Stimulated activated CD4-positive, alpha-beta T cell treated with anti-CD3 and anti-CD28 coated beads, Interleukin-1b, Interleukin-23, amount 100 ng/mL, for 4 hours (primary cell): ENCODE data around the gene ZNF653.

Experiments used
- DNase-seq, 2 donors: peaks; one replicate each; pipeline ENCODE4 v3.0.0-alpha.2; 2020; ENCODE audit warnings: low read depth in 2 of 2

ZNF653 gene, protein sequence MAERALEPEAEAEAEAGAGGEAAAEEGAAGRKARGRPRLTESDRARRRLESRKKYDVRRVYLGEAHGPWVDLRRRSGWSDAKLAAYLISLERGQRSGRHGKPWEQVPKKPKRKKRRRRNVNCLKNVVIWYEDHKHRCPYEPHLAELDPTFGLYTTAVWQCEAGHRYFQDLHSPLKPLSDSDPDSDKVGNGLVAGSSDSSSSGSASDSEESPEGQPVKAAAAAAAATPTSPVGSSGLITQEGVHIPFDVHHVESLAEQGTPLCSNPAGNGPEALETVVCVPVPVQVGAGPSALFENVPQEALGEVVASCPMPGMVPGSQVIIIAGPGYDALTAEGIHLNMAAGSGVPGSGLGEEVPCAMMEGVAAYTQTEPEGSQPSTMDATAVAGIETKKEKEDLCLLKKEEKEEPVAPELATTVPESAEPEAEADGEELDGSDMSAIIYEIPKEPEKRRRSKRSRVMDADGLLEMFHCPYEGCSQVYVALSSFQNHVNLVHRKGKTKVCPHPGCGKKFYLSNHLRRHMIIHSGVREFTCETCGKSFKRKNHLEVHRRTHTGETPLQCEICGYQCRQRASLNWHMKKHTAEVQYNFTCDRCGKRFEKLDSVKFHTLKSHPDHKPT

DNA sequence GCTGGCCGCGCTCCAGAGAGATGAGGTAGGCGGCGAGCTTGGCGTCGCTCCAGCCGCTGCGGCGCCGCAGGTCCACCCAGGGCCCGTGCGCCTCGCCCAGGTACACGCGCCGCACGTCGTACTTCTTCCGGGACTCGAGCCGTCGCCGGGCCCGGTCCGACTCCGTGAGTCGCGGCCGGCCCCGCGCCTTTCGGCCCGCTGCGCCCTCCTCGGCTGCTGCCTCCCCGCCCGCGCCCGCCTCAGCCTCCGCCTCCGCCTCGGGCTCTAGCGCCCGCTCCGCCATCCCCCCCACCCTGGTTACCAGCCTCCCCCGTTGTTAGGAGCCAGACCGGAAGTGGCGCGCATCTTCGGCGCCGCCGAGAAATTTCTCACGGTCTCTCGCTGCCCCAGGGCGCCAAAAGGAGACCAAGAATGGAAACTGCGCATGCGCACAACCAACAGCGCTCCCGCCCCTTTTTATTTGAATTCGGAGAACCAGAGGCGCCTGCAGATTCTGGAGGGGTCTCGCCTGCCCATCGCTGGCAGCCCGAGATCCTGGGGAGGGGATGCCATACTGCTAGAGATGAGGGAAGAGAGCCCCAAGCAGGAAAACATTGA is at the start of gene ZNF653:
ZNF653 (minus strand) TSS at position 336 of the 597 bp plus-strand sequence; CDS start at position 283, 53 bp downstream.
- DNase-seq: peak; percentile 88 to 95

DNA sequence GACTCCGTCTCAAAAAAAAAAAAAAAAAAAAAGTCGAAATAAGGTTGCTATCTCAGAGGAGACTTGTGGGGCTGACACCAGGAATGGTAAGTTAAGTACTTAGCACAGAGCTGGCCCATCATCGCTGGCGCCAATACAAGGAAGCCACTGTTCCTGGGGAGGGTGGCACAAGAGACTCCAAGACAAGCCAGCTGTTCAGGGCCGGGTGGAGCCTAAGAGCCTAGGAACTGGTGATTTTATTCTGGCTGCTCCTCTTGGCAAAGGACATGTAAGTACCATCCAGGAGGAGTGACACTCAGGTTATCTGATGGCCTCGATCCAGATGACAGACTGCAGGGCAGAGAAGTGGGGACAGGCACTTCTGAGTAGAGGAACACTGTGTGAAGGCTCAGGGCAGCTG is 49.6 kb upstream of the ZNF653 start:
- DNase-seq: no peak

DNA sequence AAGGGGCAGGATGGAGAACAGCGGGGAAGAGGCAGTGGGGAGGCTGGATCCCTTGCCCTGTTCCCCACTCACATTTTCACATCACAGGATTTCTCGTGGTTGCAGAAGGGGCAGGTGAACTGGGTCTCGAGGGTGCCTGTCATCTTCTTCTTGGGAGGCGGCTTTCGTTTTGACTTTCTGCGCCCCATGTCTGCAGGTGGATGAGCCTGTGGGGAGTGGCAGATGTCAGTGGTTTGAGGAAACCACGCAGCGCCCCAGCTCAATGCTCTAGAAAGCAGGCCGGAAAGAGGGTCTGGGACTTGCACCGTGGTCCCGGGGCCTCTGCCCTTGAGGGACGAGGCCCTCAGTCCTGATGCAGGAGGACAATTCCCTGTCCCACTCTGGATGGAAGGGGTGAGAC is 48.5 kb upstream of the ZNF653 start:
- DNase-seq: no peak

DNA sequence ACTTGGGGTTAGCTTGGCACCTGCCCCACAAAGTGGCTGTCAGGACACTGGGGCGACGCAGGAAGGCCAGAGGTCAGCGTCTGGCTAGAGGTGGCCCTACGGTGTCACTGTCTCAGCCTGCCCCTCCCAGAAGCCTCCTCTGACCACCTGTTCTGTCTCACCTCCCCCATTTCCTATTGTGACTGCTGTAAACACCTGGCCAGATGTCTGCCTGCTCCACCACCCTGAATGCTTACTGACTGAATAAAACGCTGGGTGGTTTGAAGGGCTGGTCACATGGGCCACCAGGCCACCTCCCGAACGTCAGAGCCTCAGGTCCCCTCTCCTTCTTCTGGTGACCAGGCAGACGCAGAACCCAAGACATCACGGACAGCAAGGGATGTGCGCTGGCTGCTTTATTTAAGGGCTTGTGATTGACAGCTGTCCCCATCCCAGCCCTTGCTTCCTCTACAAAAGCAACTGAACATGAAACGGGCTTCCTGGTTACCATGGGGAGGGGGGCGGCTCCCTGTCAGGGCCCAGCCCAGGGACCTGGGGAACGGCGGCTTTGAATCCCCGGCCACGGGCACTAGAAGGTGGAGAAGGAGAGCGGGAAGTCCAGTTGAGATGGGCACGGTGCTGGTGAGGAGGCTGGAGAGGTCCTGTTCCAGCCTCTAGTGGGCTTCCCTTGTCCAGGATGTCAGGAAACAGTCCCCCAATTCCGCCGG is 47.2 kb upstream of the ZNF653 start:
- no peak for DNase-seq

DNA sequence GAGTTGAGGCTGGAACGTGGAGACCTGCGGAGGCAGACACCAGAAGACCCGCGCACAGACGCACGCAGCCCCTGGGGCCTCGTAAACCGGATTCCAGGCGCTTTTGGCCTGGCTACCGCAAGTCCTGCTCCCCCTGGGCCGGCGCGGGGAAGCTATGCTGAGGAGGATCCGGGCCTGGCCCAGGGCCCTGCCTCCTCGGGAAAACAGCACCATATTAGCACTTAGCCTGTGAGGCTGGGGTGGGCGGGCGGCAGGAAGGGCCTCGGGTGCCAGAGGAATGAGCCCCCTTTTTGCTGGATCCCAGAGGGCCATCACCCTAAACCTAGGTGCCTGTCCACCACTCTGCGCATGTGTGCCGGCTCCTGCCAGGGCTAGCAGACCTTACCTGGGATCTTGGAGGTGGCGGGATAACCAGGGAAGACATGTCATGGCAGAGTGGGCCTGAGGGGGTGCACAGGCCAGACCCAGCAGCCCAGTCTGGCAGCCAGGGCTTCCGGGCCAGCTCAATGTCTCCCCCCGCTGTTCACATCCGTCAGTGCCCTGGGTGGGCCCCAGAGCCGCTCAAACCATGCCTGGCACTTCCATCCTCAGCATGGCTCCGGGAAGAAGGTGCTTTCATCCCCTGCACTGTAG is 46.1 kb upstream of the ZNF653 start:
- DNase-seq: no peak

DNA sequence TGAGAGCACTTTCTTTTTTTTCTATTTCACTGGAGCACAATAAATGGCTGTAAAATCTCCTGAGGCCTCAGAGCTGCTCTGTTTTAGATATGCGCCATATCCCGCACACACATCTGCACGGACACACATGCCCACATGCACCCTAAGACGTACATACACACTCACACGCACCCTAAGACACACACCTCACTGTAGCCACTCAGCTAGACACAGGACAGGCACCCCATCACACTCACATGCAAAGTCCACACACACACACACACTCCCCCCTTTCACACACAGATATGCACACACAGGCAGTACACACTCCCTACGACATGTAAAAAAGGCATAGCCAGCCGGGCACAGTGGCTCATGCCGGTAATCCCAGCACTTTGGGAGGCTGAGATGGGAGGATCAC is 44.6 kb upstream of the ZNF653 start:
- no peak for DNase-seq

DNA sequence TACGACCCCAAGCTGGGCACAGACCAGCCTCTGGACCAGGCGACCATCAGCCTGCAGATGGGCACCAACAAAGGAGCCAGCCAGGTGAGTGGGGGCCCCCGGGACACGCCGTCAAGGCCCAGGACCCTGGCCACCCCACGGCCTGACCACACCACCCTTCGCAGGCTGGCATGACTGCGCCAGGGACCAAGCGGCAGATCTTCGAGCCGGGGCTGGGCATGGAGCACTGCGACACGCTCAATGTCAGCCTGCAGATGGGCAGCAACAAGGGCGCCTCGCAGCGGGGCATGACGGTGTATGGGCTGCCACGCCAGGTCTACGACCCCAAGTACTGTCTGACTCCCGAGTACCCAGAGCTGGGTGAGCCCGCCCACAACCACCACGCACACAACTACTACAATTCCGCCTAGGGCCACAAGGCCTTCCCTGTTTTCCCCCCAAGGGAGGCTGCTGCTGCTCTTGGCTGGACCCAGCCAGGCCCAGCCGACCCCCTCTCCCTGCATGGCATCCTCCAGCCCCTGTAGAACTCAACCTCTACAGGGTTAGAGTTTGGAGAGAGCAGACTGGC is 43.8 kb upstream of the ZNF653 start:
- DNase-seq: no peak

DNA sequence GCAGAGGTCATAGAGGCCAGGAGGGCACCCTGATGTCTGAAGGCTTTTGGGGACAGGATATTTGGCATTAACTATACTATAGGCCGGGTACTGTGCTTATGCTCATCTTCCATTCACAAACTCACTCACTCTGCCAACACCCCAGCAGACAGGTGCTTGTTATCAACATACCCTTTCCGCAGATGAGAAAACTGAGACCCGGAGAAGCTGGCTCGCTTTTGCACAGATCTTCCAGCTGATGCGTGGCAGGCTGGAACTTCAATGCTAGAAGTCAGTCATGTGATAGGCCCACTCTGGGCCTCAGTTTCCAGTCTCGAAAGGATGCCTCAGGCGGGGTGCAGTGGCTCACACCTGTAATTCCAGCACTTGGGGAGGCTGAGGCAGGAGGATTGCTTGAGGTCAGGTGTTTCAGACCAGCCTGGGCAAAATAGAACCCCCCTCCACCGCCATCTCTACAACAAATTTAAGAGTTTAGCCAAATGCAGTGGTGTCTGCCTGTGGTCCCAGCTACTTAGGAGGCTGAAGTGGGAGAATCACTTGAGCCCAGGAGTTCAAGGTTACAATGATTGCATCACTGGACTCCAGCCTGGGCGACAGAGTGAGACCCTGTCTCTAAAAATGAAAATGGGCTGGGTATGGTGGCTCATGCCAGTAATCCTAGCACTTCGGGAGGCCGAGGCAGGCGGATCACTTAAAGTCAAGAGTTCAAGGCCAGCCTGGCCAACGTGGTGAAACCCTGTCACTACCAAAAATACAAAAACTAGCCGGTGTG is 42.5 kb upstream of the ZNF653 start:
- no peak for DNase-seq

DNA sequence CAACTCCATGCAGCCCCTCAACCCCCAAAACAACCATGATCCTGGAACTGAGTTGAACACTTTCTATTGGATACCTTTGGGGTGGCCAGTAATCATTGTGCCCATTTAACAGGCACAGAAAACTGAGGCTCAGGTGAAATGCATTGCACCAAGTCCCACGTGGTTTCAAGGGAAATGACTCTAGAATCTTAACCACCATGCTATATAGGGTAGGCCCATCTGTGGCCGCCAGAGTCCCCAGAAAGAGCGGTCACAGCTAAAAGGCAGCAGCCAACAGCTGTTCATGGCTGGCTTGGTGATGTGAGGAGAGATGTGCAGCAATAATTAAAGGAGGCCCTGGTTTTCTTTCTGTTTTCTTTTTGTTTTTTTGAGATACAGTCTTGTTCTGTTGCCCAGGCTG is 35.6 kb upstream of the ZNF653 start:
- DNase-seq: no peak

DNA sequence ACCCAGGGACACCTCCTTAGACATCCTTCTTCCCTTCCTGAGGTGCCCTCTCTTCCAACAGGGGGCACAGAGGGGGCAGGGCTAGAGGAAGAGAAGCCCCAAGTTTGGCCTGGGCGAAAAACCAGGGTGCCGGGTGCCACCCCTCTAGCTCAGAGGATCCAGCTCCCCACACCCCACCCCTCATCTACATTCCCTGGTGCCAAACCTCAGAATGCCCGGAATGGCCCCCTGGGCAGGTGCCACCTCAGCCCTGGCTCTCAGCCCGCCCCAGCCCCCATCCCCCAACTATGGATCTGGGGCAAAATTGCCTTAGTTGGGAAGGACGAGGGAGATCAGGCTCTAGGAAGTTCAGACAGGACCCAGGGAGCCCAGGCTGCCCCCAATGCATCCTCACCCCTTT is 35.0 kb upstream of the ZNF653 start:
- no peak for DNase-seq

DNA sequence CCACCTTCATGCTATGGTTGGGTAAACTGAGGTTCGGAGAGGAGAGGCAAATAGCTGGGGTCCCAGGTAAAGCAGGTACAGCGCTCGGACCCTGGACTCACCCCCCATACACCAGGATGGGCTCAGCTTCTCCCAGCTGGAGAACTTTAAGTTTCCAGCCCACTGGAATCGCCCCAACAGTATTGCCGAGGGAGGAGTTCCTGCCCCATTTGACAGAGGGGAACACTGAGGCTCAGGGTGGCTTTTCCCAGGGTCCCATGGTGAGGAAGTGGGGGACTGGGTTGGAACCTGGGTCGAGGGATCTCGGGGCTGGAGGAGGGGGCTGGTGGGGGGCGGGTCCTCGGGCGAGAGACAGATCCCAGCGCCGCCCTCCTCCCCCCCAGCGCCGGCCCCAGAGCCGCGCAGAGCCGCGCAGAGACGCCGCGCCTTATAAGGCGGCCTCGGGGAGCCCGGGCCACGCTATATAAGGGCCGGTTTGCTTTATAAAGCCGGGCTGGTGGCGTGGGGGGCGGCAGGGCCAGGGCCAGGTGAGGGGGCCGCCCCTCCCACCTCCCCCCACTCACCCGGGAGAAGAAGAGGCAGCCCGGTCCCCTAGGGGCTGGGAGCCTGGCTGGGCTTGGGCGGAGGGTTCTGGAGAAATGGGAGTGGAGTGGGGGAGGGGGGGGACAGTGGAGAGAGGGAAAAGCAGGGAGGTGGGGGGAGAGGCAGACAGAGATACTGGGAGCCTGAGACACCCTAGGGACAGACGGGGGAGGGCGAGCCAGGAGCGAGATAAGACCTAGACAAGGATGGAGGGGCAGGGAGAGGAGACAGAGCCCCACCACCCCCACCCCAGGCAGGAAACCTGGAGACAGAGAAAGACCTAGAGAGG is 34.1 kb upstream of the ZNF653 start:
- no peak for DNase-seq

DNA sequence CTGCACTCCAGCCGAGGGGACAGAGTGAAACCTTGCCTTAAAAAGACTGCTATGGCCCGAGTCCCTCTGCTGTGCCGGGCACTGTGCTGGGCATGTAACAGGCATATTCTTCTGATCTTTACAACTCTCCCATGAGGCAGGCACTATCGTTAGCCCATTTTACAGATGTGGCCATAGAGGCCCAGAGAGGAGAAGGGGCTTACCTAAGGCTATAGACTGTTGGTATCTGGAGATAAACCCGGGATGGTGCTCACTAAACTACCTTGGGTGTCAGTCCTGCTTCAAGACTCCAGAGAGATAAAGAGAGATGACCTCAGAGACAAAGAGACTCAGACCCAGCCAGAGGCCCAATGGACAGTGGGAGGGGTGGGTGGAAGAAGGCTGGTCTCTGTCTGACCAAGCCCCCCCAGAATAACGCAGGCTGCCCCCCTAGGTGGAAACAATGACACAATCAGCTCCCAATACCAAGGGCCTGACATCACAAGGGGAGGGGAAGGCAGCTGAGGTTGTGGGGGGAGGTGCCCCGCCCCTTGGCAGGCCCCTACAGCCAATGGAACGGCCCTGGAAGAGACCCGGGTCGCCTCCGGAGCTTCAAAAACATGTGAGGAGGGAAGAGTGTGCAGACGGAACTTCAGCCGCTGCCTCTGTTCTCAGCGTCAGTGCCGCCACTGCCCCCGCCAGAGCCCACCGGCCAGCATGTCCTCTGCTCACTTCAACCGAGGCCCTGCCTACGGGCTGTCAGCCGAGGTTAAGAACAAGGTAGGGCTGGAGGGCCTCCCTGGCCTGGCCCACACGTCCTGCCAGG is 32.8 kb upstream of the ZNF653 start, which contains the start of gene CNN1:
CNN1 (plus strand) TSS at position 620 of the 805 bp plus-strand sequence; CDS start at position 697, 77 bp downstream.
- no peak for DNase-seq

DNA sequence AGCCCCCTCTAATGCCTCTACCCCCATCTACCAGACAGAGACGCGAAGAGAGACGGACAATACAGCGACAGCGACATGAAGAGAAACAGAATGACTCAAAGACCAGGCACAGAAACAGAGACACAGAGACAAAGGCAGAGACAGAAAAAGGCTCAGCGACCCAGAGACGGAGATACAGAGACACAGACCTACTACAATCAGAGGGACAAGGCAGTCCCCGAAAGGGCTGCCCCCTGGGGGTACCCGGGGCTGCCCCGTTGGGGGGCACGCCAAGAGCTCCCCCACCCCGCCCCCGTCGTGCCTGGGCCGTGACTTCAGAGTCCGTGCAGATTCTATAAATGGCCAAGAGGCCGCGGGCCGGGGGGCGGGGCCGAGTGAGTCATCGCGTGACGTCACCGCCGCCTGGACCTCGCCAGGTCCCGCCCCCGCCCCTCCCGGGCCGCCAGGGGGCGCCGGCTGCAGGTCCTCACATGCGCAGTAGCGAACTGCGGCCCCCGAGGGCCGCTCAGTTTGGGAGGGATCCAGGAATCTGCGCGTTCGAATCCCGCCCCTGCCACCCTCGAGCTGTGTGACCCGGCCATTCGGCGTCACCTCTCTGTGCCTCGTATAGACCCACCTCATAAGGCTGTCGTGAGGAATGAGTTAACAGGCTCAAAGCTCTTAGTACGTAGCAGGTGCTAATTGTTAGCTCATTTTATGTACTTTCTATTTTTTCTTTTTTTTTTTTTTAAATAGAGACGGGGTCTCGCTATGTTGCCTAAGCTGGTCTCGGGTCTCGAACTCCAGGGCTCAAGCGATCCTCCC is 30.4 kb upstream of the ZNF653 start:
- peak; percentile 72 to 90 for DNase-seq

DNA sequence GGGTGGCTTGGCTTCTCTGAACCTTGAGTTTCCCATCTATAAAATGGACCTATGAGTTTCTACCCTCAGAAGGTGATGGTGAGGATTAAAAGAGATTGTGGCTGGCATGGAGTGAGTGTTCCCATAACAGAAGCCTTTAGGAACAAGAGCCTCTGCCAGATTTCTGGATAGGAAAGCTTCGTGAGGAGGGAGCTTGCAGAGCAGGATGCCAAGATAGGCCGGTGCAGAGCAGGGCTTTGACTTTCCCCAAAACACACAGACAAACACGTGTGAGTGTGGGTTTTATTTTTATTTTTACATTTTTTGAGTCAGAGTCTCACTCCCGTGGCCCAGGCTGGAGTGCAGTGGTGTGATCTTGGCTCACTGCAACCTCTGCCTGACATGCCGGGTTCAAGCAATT is 29.3 kb upstream of the ZNF653 start:
- DNase-seq: no peak

DNA sequence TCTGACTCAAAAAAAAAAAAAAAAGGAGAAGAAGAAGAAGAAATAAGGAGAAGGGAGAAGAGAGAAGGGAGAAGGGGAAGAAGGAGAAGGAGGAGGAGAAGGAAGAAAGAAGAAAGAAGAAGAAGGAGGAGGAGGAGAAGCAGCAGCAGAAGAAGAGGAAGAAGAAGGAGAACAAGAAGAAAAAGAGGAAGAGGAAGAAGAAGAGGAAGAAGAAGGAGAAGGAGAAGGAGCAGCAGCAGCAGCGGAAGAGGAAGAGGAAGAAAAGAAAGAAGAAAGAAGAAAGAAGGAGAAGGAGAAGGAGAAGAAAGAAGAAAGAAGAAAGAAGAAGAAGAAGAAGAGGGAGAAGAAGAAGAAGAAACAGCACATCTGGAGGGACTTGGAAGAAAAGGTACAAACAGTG is 28.9 kb upstream of the ZNF653 start:
- DNase-seq: no peak

DNA sequence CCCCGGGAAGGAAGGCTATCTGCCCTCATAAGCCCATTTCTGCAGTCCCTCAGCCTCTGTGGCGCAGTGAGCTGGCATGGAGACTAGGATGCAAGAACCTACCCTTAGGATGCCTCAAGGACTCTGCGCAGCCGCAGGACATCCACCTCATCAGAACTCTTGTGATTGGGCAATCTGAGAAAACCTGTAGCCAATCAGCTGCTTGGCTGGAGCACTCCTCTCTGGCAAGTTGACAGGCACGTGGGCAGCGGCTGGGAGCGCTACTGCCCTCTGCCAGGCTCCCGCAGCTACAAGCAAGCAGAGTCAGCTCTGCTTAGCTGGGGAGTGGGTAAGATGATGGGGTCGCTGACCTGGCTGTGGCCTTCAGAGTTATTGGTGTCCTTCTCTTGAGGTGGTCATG is 24.8 kb upstream of the ZNF653 start:
- peak in 1 of 2 donors; percentile 22 for DNase-seq

DNA sequence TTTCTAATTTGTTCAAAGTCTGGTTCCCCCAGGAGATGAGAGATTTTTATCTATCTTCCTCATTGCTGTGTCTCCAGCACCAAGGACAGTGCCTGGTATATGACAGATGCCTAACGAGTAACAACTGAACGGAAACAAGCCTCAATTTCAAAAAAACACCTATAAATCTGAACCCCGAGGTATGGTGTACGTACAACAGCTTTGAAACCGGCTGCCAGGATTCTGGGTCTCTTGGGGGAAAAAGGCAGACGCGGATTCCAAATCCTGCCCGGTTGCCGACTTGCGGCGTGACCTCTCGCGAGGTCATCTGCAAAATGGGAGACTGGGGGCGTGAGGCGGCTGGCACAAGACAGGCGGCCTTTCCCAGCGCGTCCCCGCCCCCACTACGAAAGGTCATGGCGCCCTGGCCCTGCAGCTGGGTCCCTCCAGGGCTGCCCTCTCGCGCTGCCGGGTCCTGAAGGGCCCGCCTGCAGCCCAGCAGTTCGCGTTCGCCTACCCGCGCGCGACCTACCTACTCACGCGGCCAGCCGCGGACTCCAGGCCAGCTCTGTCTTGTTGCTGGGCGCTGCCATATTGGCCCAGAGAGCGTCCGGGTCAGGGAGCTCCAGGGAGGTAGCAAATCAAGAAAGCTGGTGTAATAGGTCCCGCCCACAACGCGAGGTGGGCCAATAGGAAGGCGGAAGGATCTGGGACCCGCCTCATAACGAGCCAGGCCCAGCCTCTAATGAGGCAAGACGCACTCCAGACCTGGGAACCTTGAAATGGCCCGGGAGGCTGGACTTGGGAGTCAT is 23.1 kb upstream of the ZNF653 start, which contains the start of gene ECSIT:
ECSIT (minus strand) TSS at position 584 of the 791 bp plus-strand sequence. CDS start 9,964 bp downstream, outside the sequence.
- peak; percentile 81 to 86 for DNase-seq
